SK-N-SH (cell line): Measurements from ENCODE around the gene TMEM212. TPM values are rescaled to one million over a fixed set of nuclear protein-coding genes. Genes with fewer than 3 reads are reported as not detected.

Source experiments
- CTCF ChIA-PET: fragments of 300-600, 350-600 bp; formaldehyde crosslinking; extraction: SDS; loops from one replicate; lab custom pipeline; 2021; lab: Yijun Ruan, JAX
- POLR2A ChIA-PET: fragments of 350-600 bp; sonication (Branson Sonifier 250); formaldehyde crosslinking; extraction: SDS; loops from one replicate; lab custom pipeline; 2020; ENCODE audit warnings: antibody characterized with exemption, inconsistent platforms; lab: Yijun Ruan, JAX
- DNase-seq: peaks from one replicate; pipeline ENCODE4 v3.0.0; 2012
- H2AFZ ChIP-seq: fragments of 200-600 bp; sonication (generic); 2 replicates; pipeline ENCODE4 v1.8.1; 2016; ENCODE audit warnings: antibody characterized with exemption, mild to moderate bottlenecking, low read depth
- H3F3A ChIP-seq: fragments of 200-600 bp; sonication (generic); replicated peaks from 2 replicates; pipeline ENCODE3; 2016; ENCODE audit warnings: antibody characterized with exemption, mild to moderate bottlenecking; ENCODE audit not compliant: insufficient read depth
- H3K27ac ChIP-seq, 2 experiments: fragments of 200-500 bp in 1 of 2; fragments of 200-600 bp in 1 of 2; sonication (Bioruptor generic) in 1 of 2; sonication (generic), shearing (Covaris generic) in 1 of 2; 2 replicates each; pipeline versions ENCODE4 v1.5.1 to v1.6.1; 2014 to 2016; ENCODE audit warnings: low read depth in 2 of 2, inconsistent platforms in 1 of 2, low read length in 1 of 2, mild to moderate bottlenecking in 1 of 2, mixed read lengths in 1 of 2
- H3K27me3 ChIP-seq: fragments of 200-600 bp; sonication (generic), shearing (Covaris generic); 2 replicates; pipeline ENCODE4 v1.6.1; 2016; ENCODE audit warnings: mixed run types; ENCODE audit not compliant: insufficient read depth
- H3K36me3 ChIP-seq, 2 experiments: fragments of 200-500 bp in 1 of 2; fragments of 200-600 bp in 1 of 2; sonication (Bioruptor generic) in 1 of 2; sonication (generic) in 1 of 2; replicated peaks in 1 of 2; 2 replicates each; pipeline versions ENCODE3 to v1.5.1; 2014 to 2016; ENCODE audit warnings: low read length in 1 of 2, mild to moderate bottlenecking in 1 of 2; ENCODE audit not compliant: insufficient read depth in 2 of 2, control insufficient read depth in 1 of 2
- H3K4me1 ChIP-seq, 2 experiments: fragments of 200-500 bp in 1 of 2; fragments of 200-600 bp in 1 of 2; sonication (Bioruptor generic) in 1 of 2; sonication (generic), shearing (Covaris generic) in 1 of 2; 2 replicates each; pipeline versions ENCODE4 v1.5.1 to v1.6.1; 2014 to 2016; ENCODE audit warnings: low read depth in 1 of 2, low read length in 1 of 2, mixed run types in 1 of 2; ENCODE audit not compliant: insufficient read depth in 2 of 2, control insufficient read depth in 1 of 2
- H3K4me2 ChIP-seq: fragments of 200-600 bp; sonication (generic), shearing (Covaris generic); 2 replicates; pipeline ENCODE4 v1.6.1; 2017; ENCODE audit warnings: mixed run types
- H3K4me3 ChIP-seq, 2 experiments: fragments of 200-500 bp in 1 of 2; fragments of 200-600 bp in 1 of 2; sonication (Bioruptor generic) in 1 of 2; sonication (generic), shearing (Covaris generic) in 1 of 2; 2 replicates each; pipeline versions ENCODE4 v1.5.1 to v1.8.1; 2014 to 2016; ENCODE audit warnings: low read depth in 2 of 2, inconsistent platforms in 1 of 2, low read length in 1 of 2, mild to moderate bottlenecking in 1 of 2, mixed read lengths in 1 of 2, moderate library complexity in 1 of 2
- H3K79me2 ChIP-seq: fragments of 200-600 bp; sonication (generic); 2 replicates; pipeline ENCODE4 v1.8.1; 2017; ENCODE audit warnings: mild to moderate bottlenecking; ENCODE audit not compliant: insufficient read depth
- H3K9ac ChIP-seq: fragments of 200-600 bp; sonication (generic); 2 replicates; pipeline ENCODE4 v1.6.1; 2017; ENCODE audit warnings: mixed run types
- H3K9me2 ChIP-seq: fragments of 200-600 bp; sonication (generic); 2 replicates; pipeline ENCODE4 v1.6.1; 2017; ENCODE audit warnings: mixed run types
- H3K9me3 ChIP-seq: fragments of 200-600 bp; sonication (generic); 2 replicates; pipeline ENCODE4 v1.6.1; 2017; ENCODE audit warnings: mixed run types, mild to moderate bottlenecking, moderate library complexity
- H4K20me1 ChIP-seq: fragments of 200-600 bp; sonication (generic); 2 replicates; pipeline ENCODE4 v1.6.1; 2017; ENCODE audit warnings: mild to moderate bottlenecking, mixed run types; ENCODE audit not compliant: insufficient read depth
- CHD2 ChIP-seq: fragments of 150-350 bp; IDR thresholded peaks from 2 replicates; pipeline ENCODE4 v1.6.1; 2018; ENCODE audit warnings: low read length; ENCODE audit not compliant: partially characterized antibody
- FOSL2 ChIP-seq: IDR thresholded peaks from 2 replicates; pipeline ENCODE4 v1.4.0; 2012; ENCODE audit warnings: low read depth, mild to moderate bottlenecking, moderate library complexity, borderline replicate concordance
- GABPA ChIP-seq: IDR thresholded peaks from 2 replicates; pipeline ENCODE4 v1.4.0; 2012; ENCODE audit warnings: low read depth, mild to moderate bottlenecking
- JUND ChIP-seq: IDR thresholded peaks from 2 replicates; pipeline ENCODE4 v1.4.0; 2012
- MXI1 ChIP-seq: IDR thresholded peaks from 2 replicates; pipeline ENCODE4 v1.6.1; 2012; ENCODE audit warnings: mild to moderate bottlenecking, low read depth, low read length, improper control_type of control experiment
- RAD21 ChIP-seq: IDR thresholded peaks from 2 replicates; pipeline ENCODE4 v1.6.1; 2012; ENCODE audit warnings: mild to moderate bottlenecking, low read length
- RCOR1 ChIP-seq: fragments of 150-350 bp; IDR thresholded peaks from 2 replicates; pipeline ENCODE4 v1.6.1; 2017; ENCODE audit warnings: antibody characterized with exemption, low read length
- TAF1 ChIP-seq: IDR thresholded peaks from 2 replicates; pipeline ENCODE4 v1.6.1; 2012; ENCODE audit warnings: low read depth, mild to moderate bottlenecking, low read length, moderate library complexity, borderline replicate concordance
- TCF12 ChIP-seq: IDR thresholded peaks from 2 replicates; pipeline ENCODE4 v1.4.0; 2012
- TEAD4 ChIP-seq: IDR thresholded peaks from 2 replicates; pipeline ENCODE4 v1.4.0; 2012; ENCODE audit warnings: mild to moderate bottlenecking, borderline replicate concordance; ENCODE audit not compliant: insufficient read depth
- YY1 ChIP-seq: IDR thresholded peaks from 2 replicates; pipeline ENCODE4 v1.4.0; 2012; ENCODE audit warnings: low read depth, mild to moderate bottlenecking
- WGBS: methylation state at CpG from one replicate; pipeline ENCODE4 v1.1.6; 2017; ENCODE audit warnings: low lambda C conversion rate; 5-methylcytosine and 5-hydroxymethylcytosine counted together
- polyA plus RNA-seq, 3 experiments: library from polyadenylated mRNA; depleted of rRNA; stranded (reverse); fragments of >200 nt; gene quantifications; 2 replicates each; pipeline ENCODE4 v1.2.3, GENCODE V29; 2012
- TF ChIP-seq, protein P1 (sequence below): IDR thresholded peaks from 2 replicates; pipeline ENCODE4 v1.4.0; 2012; ENCODE audit warnings: low read depth
- TF ChIP-seq, protein P2 (sequence below): fragments of 150-350 bp; IDR thresholded peaks from 2 replicates; pipeline ENCODE4 v1.6.1; 2017; ENCODE audit warnings: antibody characterized with exemption, low read length, low read depth, borderline replicate concordance
- TF ChIP-seq, protein P3 (sequence below): fragments of 150-350 bp; IDR thresholded peaks from 2 replicates; pipeline ENCODE4 v1.6.1; 2016; ENCODE audit warnings: mild to moderate bottlenecking, low read depth, low read length
- TF ChIP-seq, protein P4 (sequence below): IDR thresholded peaks from 2 replicates; pipeline ENCODE4; 2012
- TF ChIP-seq, protein P5 (sequence below): IDR thresholded peaks from 2 replicates; pipeline ENCODE4 v1.6.1; 2012; ENCODE audit warnings: mild to moderate bottlenecking, low read depth, low read length, moderate library complexity
- TF ChIP-seq, protein P6 (sequence below): IDR thresholded peaks from 2 replicates; pipeline ENCODE4 v1.4.0; 2012; ENCODE audit warnings: low read depth, borderline replicate concordance

Gene TMEM212
- polyA plus RNA-seq, 1 of the 3 experiments (the other 2 are of a cell fraction): not detected

DNA sequence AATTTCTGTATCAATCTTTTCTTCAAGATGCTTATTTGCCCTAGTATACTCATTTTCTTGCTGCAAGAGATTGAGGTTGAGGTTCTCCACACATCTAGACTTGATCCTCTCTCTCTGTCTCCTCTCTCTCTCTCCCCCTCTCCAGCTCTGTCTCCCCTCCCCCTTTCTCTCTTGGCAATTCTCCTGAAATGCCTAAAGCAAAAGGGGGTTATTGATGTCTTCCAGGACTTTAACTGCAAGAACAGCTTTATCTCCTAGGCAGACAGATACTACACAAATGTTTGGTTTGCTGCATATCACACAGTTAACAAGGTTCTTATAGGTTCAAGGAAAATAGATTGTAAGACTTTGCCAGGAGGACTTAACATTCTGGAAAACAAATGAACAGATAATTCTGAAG is 52.1 kb downstream of the TMEM212 start (continued):
- TF ChIP-seq MXI1 (no peak), TCF12 (no peak)
- TF ChIP-seq, protein P1, sequence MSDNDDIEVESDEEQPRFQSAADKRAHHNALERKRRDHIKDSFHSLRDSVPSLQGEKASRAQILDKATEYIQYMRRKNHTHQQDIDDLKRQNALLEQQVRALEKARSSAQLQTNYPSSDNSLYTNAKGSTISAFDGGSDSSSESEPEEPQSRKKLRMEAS: no peak
- TF ChIP-seq, all 33 proteins: peak for 0

DNA sequence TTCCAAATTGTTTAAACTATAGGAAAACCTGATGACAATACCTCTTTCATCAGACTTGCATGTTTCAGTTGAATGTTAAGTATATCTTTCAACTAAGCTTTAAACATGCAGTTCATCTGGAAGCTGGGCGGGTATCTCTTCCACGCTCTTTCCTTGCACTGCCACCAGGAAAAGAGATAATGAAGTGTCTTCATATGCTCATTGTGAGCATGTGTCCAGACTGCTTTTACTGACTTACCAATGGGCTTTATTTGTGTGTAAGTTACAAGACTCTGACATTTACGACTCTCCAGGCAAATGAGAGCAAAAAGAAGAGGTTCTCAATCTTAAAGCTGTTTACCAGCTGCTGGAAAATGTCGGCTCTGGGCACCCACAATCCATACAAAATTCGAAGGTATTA is 52.8 kb downstream of the TMEM212 start:
- no peak for DNase-seq
- Histone ChIP-seq H3F3A (no peaks in the 10 kb centered on the region), H3K9me3 (no peaks in the 10 kb centered on the region), H2AFZ (no peak overlapping the region), H3K27ac (no peak overlapping the region), H3K4me2 (no peak overlapping the region), H3K9ac (no peak overlapping the region), H3K79me2 (no peaks in the 10 kb centered on the region), H3K36me3 (no peaks in the 10 kb centered on the region), H3K27me3 (no peaks in the 10 kb centered on the region), H3K4me3 (no peak overlapping the region), H3K9me2 (no peaks in the 10 kb centered on the region), H4K20me1 (no peaks in the 10 kb centered on the region), H3K4me1 (peaks cover 0 to 2% of the 10 kb centered on the region in 2 experiments; a peak in 2 of 4 replicates)
- CTCF ChIA-PET: no interaction called here
- no peak for TF ChIP-seq JUND
- TF ChIP-seq, protein P2, sequence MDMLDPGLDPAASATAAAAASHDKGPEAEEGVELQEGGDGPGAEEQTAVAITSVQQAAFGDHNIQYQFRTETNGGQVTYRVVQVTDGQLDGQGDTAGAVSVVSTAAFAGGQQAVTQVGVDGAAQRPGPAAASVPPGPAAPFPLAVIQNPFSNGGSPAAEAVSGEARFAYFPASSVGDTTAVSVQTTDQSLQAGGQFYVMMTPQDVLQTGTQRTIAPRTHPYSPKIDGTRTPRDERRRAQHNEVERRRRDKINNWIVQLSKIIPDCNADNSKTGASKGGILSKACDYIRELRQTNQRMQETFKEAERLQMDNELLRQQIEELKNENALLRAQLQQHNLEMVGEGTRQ: no peak
- no peak for TF ChIP-seq RAD21
- no peak for TF ChIP-seq GABPA
- TF ChIP-seq, protein P3, sequence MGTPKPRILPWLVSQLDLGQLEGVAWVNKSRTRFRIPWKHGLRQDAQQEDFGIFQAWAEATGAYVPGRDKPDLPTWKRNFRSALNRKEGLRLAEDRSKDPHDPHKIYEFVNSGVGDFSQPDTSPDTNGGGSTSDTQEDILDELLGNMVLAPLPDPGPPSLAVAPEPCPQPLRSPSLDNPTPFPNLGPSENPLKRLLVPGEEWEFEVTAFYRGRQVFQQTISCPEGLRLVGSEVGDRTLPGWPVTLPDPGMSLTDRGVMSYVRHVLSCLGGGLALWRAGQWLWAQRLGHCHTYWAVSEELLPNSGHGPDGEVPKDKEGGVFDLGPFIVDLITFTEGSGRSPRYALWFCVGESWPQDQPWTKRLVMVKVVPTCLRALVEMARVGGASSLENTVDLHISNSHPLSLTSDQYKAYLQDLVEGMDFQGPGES: no peak
- TF ChIP-seq, protein P4, sequence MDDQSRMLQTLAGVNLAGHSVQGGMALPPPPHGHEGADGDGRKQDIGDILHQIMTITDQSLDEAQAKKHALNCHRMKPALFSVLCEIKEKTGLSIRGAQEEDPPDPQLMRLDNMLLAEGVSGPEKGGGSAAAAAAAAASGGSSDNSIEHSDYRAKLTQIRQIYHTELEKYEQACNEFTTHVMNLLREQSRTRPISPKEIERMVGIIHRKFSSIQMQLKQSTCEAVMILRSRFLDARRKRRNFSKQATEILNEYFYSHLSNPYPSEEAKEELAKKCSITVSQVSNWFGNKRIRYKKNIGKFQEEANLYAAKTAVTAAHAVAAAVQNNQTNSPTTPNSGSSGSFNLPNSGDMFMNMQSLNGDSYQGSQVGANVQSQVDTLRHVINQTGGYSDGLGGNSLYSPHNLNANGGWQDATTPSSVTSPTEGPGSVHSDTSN: no peak
- TF ChIP-seq YY1: no peak
- no peak for TF ChIP-seq TEAD4
- TF ChIP-seq, protein P5, sequence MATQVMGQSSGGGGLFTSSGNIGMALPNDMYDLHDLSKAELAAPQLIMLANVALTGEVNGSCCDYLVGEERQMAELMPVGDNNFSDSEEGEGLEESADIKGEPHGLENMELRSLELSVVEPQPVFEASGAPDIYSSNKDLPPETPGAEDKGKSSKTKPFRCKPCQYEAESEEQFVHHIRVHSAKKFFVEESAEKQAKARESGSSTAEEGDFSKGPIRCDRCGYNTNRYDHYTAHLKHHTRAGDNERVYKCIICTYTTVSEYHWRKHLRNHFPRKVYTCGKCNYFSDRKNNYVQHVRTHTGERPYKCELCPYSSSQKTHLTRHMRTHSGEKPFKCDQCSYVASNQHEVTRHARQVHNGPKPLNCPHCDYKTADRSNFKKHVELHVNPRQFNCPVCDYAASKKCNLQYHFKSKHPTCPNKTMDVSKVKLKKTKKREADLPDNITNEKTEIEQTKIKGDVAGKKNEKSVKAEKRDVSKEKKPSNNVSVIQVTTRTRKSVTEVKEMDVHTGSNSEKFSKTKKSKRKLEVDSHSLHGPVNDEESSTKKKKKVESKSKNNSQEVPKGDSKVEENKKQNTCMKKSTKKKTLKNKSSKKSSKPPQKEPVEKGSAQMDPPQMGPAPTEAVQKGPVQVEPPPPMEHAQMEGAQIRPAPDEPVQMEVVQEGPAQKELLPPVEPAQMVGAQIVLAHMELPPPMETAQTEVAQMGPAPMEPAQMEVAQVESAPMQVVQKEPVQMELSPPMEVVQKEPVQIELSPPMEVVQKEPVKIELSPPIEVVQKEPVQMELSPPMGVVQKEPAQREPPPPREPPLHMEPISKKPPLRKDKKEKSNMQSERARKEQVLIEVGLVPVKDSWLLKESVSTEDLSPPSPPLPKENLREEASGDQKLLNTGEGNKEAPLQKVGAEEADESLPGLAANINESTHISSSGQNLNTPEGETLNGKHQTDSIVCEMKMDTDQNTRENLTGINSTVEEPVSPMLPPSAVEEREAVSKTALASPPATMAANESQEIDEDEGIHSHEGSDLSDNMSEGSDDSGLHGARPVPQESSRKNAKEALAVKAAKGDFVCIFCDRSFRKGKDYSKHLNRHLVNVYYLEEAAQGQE: no peak
- TF ChIP-seq MXI1: no peak
- no peak for TF ChIP-seq RCOR1
- TF ChIP-seq TAF1: no peak
- no peak for TF ChIP-seq CHD2
- TF ChIP-seq FOSL2: no peak
- TF ChIP-seq, protein P6, sequence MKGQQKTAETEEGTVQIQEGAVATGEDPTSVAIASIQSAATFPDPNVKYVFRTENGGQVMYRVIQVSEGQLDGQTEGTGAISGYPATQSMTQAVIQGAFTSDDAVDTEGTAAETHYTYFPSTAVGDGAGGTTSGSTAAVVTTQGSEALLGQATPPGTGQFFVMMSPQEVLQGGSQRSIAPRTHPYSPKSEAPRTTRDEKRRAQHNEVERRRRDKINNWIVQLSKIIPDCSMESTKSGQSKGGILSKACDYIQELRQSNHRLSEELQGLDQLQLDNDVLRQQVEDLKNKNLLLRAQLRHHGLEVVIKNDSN: no peak
- POLR2A ChIA-PET: interaction anchor here (0.6 kb wide), 1 partner anchor 17 kb away, joined by 3 read pairs; no protein-coding TSS in a partner anchor
- 72% methylated on average over 5 of the region's 5 CpGs for WGBS
